Stimulated activated CD4-positive, alpha-beta T cell treated with anti-CD3 and anti-CD28 coated beads, Interleukin-4, amount 100 ng/mL, for 4 hours (primary cell): ENCODE measurements around the gene WDR48.

Experiments used
- DNase-seq, 2 experiments: peaks; one replicate each; pipeline ENCODE4 v3.0.0-alpha.2; 2020

The WDR48 gene

DNA sequence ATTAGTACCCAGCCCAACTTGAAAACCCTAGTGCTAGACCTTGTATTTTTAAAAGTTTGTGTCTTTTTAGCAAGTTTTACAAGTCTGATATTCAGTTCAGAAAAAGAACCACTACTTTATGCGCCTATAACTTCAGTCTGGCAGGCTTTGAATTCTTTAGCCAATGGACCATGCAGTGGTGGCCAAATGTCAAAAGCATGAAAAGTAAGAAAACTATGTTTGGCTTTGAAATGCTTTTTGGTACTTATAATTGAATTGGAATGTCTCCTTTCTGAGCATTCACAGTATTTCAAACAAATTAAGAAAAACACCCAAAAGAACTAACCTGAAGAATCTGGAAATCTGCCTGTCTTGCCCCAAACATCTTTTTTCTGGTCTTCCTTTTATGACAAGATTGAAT is 12.8 kb downstream of the WDR48 start:
- no peak for DNase-seq

DNA sequence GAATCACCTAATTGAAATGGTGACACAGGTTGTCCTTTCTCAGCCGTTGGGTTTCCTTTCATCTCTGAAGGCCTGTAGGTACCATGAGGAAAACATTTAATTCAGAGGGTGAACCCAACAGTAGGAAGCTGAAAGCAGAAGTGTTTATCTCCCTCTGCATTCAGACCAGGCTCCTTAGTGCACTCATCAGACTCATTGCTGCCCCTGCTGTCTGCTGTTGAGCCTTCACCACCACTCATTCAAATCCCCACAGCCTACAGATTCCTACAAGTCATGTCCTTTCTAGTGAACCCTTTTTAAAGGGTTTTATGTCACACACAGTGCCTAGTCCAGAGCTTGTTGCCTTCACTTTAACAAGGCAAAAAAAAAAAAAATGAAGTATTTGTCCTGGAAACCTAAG is 13.4 kb downstream of the WDR48 start:
- DNase-seq = peak; percentile 5 to 6

DNA sequence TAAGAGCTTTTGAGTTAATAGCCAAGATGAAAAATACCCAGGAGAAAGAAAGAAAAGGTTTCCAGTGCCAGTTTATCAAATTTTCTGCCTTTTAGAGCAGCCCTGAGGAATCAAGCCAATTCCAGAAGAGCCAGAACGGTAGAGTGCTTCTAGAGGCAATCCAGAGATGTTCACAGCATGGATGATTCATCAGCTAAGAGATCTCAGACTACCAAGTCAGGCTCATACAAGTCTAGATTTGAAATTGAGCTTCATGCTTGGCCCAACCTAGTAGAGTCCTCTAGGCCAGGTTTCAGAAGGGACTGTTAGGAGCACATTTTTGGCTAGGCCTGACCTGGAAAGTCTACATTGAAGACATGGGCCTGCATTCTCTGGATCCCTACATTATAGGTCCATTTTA is 15.5 kb downstream of the WDR48 start:
- DNase-seq = no peak

DNA sequence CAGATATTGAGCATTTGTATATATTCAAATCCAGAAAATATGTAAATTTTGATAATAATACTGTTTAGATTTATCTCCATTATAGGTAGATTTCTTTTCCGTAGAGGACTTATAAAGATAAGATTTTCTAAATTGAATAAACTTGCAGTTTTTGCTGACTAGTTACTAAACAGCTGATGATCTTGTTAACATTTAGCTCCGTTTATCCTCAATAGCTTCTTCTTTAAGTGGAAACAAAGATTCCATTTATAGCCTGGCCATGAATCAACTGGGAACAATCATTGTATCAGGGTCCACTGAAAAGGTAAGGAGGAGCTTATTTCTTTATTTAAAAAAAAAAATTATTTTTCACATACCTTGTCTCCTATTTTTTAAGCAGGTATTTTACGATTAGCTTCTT is 16.7 kb downstream of the WDR48 start:
- no peak for DNase-seq

DNA sequence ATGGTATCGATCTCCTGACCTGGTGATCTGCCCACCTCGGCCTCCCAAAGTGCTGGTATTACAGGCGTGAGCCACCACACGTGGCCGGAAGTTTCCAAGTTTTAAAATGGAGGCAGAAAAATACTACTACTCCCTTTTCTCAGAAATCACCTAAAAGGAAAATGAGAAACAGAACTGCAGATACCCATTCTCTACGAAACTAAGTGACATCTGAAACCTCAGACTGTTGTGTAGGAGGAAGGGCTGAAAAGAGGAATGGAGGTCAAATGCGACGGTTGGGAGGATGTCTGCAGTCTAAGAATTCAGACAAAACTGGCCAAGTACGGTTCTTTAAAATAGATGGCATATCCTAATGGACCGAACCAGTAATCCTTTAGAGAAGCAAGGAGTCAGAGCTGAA is 24.1 kb downstream of the WDR48 start:
- no peak for DNase-seq

DNA sequence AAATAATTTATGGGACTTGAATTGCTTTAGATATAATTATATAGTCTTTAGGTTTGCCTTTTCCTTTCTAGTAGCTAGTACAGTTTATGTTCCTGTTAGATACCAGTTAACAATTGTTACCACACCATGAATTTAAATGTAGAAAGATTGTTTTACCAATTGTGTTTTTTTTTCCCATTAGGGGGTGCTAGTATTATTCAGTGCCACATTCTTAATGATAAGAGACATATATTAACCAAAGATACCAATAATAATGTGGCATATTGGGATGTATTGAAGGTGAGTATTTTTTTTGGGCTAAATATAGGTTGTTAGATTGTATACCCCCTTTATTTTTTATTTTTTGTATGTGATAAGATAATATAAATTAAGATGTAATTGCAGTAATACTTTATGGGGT is 27.7 kb downstream of the WDR48 start:
- no peak for DNase-seq

DNA sequence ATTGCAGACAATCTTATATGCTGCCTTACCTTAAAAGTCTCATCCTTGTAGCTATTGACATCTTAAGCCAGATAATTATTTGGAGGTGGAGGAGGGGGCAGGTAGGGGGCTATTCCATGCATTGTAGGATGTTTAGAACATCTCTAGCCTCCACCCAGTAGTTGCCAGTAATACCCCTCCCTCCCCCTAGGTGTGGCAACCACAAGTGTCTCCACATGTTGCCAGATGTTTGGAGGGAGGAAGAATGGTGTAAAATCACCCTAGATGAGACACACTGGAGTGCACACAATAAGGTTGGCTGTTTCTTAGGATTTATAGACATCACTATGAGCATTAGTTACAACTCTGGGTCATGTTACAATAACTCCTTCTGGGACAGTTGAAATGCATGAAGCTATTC is 28.2 kb downstream of the WDR48 start:
- no peak for DNase-seq

DNA sequence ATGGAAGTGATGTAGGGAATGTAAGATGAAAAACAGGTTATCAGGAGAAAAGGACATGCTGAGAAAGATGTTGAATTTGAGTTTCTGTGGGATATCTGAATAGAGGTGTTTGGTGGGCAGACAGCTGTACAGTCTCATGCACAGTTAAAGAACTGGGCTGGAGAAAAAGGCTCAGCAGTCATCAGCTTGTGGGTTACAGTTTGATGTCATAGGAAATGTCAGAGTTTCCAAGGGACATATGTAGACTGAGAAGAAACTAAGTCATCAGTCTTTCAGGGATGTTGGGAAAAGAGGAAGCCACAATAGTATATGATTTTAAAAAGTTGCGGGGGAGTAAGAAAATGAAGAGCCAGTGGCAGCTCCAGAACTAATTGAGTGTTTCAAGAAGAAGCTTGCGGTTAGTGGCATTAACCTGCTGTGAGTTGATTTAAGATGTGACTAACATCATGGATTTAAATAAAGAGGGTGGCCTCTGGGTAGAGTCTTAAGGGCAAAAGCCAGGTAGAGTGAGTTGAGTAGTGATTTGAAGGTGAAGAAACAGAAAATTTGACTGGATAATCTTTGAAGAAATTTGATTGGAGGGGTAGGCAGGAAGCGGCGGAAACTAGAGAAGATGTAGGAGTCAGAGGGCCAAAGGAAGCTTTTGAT is 31.0 kb downstream of the WDR48 start:
- DNase-seq = no peak

DNA sequence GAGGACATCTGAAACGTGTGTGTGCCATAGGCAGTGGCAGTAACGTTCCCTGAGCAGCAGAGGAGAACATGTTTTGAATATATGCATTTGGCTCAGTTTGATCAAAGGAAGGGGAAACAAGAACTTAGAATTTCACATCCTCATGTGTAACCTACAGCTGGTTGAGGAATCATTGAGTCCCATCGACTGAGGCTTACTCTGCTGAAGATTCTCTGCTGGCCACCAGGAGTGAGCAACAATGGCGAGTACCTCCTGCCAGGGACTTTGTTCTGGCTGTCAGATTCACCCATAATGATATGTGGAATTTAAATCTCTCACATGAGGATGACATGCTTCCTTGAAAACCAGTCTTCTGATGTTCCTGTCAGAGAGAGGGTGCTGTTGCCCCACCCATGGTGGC is 34.3 kb downstream of the WDR48 start:
- DNase-seq = no peak

DNA sequence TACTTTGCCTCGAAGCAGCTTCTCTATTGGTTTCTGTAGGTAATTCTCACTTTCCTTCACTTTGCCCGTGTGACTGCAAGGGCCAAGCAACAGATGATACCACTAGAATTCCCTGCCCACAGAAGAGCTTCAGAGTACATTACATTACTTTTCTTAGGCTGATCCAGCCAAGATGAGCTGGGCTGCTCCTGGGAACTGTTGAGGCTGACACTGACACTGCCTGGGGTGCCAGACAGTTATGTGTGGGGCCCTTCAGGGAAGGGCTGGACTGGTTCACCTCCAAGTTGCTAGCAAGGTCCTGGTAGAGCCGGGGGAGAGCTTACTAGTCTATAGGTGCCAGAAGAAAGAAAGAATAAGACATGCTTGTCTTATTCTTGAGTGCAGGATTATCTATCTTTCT is 36.6 kb downstream of the WDR48 start:
- no peak for DNase-seq

DNA sequence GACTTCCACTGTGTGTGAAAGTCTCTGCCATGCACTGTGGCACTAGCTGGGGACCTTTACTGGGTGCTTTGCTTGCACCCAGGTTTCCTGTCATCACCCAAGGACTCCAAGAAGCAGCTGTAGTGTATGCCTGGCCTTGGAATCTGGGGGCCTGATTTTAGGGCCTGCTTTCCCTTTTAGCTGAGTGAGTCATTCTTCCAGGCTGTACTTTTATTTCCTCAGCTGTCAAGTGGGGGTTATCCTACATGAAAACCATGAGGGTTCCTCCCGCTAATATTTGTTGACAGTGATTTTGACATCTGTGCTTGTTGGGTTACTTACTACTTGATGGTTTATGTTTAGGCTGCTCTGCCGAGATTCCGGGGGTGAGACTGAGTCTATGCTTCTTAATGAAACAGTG is 37.1 kb downstream of the WDR48 start:
- DNase-seq = no peak

DNA sequence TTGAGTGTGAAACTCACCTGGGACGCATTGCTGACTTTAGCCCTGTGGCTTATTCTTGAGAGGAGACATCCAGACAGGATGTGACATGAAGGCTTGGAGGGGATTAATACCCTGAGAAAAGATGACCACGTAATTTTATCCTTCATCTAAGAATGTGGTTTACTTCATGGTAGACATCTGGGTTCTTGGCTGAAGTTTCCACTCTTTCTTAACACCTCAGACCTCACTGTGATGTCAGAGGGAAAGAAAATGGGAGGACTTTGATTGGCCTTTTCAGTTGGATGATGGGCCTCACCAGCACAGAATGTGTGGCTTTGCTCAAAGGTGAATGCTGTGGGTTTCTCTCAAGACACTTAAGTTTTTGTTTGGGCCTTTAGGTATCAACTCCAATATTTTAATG is 39.1 kb downstream of the WDR48 start:
- no peak for DNase-seq

DNA sequence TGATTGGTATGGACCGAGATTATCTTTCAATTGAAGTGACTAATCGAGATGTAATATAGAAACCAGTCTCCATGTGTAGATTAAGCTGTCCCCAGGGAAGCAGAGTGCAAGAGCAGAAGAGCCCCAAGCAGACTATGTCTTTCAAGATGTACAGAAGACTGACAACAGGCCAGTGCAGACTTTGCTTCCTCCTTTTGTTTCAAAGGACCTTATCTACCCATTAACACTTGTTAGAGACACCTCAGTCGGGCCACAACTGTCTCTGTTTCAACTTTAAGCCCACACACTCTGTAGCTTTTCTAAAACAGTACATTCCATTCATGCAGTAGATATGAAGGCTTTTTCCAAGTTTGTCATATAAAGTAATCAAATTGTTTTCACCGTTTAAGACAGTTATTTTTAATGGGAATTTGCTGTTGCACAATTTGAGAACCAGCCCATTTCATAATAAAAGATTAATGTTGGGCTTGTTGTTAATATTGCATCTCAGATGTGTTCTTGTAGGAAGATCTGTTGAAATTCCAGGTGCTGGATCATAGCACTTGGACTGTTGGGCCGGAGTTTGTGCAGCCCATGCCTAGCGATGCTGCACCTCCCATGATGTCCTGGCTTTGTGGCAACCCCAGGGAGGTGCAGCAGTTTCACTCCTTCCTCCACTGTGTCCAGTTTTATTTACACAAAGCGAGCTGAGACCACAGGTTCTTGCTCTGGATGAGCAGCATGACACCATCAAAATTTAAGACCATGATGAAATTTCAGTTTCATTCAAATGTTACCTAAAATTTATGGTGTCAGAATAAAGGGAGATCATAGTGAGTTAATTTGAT is 43.2 kb downstream of the WDR48 start:
- DNase-seq = no peak

DNA sequence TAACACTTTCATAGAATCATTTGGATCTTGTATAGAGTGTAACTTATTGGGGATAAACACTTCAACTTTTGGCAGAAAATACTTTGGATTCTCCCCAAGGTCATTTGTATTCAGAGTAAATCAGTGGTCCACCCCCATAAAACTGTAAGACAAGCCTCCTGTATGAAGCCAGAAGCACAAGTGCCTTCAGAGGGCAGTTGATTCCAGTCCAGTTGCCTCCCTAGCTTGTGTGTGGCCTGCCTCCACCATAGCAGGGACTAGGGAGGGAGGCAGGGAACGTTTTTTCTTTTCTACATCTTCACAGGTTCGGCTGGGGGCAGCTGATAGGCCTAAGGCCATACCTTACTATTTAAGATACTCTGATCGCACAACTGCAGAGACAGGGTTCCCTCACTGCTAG is 44.0 kb downstream of the WDR48 start:
- no peak for DNase-seq

DNA sequence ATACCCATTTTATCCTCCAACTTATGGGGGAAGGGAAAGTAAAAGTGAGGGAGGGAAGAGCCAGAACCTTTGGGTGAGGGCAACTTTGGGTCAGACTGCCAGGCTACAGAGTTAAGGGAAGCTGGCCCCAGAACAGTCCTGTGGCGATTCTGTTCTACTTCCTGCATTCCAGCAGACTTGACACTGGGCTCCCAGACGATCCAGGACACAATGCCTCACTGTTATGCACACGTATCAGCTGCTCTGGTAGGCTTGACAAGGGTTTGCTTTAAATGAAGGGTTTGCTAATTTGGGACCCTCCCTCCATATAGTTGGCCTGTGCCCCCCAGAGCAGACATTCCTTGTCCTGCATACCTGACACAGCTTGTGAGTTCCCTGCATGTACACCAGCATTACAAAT is 45.0 kb downstream of the WDR48 start:
- DNase-seq = no peak

DNA sequence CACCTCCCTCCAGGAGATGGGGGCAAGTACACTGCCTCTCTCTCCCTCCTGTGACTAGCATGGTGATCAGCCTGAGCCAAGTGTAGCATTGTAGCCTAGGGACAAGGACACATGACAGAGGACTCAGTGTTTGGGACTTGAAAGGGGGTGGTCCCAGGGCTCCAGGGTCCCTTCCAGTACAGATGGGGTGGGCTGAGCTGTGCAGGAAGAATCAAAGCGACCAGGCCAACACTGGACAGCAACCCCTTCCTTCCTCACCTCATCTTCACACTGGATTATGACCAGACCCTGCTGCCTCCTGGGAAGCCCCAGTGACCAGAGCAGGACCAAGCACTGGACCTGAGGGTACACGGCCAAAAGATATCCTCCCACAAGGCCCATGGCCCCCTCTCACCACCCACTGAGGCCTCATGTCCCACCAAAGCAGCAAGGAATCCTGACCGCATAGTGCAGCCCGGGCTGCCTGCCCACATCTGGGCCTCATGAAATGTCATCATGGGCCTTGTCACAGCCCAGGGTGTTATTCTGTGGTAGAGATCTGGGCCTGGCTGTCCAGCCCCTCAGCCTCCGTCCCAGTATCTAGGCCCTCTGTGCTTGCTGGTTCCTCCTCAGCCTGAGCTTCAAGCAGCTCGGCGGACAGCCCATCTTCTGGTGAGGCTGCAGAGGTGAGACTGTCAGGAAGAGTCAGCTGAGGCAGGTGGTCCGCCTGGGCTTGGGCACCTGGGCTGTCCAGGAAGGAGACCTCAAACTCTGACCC is 46.1 kb downstream of the WDR48 start:
- no peak for DNase-seq

DNA sequence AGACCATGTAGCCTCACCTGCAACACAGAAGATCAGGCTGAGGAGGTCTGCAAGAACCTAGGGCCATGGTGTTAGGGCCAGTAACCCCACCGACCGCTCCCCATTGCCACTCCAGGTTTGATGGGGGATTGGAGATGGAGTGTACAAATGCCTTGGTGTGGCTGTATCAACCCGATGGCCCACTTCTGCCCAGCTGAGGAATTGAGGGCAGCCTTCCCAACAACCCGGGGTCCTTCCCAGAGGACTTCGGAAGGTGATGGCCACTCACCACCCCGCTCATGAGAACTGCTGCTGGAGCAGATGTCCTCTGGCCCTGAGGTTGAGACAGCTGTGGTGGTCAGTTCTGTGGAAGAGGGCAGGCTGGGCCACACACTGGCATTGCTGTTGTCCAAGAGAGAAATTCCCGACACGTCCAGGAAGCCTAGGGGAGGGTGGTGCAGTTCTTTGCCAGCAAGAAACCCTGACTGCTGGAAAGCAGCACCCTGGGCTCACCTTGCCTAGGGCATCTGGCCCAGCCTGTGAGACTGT is 46.7 kb downstream of the WDR48 start:
- DNase-seq = no peak

DNA sequence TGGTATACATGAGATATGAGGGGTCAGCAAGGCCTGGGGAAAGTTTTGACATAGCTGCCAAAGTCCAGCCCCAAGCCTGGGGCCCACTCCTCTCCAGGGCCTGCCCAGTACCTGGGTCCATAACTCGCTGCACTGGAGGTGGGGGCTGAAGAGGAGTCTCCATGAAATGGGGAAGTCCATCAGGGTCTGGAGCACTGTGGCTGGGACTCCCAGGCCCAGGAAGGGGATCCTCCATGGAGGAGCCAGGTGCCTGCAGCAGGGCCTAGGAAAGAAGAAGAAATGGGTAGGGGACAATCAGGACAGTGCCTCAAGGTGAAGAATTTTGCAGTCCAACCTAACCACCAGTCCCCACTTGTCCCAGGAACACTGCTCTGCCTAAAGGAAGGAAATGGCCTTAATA is 47.4 kb downstream of the WDR48 start:
- DNase-seq = no peak

DNA sequence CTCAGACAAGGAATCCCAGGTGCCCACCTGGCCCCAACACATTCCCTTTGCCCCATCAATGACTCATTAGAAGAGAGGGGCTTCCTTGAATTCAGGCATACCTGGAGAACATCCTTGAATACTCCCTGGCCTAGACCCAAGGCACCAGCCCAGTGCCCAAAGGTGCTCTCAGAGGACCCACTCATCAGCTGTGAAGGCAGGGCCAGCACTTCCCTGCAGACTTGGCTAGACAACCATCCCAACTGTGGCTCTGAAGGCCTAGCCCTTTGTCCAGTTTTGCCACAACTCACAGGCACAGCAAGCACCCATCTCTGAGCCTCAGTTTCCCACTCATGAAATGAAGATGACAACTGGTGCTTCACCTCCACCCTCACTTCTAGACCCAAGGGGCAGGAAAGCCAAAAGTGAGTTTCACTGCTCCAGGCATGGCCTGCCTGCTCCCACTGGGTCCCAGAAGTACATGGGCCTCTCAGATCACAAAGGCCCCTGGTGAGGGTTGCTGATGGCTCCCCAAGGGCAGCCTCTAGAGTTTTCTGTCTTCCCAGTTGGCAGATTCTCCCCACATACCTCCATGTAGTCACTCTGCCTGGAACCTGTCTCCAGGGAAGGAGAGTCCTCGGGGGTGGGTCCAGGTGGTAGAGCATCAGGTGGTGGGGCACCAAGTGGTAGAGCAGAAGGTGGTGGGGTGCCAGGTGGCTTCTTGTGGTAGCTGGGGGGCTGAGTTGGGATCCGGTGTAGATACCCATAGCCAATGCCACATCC is 48.1 kb downstream of the WDR48 start:
- no peak for DNase-seq

DNA sequence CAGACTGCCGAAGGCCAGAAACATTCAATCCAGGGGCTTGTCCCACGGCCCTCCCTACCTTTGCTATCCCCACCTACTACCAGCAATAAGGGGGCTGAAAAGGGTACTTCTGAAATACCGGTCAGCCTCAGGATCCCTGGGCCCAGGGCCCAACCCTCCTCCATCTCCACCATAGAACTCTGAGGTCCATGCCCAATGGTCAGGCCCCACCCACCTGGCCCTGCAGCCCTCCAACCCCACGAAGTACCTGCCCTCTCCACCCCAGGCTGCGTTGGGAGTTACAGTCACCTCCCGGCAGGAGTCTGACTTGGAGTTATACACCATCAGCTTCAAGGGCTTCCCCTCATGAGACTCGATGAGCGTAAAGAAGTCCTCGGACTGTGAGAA is 48.7 kb downstream of the WDR48 start:
- DNase-seq = no peak

DNA sequence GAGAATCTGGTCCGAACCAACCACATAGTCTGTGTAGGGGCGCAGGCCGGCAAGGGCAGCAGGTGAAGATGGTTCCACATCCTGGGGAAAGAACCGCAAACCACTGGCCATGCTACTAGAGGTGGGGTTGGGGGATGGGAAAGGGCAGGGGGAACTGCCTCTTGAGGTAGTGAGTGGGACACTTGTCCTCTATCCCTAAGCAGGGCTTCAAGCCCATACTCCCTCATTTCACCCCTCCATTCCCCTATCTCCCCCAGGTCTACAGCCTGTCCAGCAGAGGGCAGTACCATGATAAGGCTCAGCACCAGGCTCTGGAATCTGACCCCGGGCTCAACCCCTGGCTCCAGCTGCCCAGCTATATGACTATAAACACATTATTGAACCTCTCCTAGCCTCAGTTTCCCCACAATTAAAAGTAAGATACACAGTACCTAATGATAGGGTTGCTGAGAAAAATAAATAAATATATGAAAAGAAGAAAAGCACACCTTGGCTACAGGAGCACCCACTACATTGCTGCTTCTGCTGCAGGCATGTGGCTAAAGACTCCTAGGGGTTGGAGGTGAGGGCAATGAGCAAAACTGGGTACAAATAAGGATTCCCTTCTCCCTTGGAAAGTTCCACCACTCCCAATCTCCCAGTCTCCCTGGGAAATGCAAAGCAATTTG is 49.3 kb downstream of the WDR48 start:
- peak; percentile 37 to 52 for DNase-seq

DNA sequence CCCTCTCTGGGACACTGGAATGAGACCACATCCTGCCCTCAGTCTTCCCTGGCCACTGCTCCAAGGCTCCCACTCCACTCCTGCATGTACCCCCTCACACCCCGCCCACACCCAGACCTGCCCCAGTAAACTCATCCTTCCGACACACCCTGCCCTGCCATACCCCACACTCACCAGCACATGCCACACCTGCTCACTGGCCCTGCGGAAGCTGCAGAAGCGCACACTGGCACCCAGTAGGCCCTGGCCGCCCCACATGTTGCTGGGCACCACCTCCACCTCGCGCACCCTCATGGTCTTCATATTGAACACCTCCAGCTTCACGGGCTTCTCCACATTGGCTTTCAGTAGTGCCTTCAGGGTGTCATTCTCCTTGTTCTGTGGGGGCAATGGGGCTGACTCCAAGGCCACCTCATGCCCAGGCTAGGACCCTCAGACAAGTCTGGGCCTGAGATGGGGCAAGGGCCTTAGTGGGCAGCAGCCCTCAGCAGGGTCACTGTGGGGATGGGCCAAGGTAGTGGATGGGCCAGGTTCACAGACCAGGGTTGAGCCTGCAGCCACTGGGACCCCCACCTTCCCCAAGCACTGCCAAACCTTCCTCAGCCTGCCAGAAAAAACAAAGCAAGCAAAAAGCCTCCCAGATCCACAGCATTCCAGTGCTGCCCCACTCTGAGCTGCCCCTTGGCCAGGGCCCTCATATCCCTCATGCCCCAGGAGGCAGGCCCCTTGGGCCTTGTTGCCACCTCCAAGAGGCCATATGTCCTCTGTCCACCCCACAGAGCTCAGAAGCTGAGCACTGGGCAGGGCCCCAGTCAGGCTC is 50.9 kb downstream of the WDR48 start:
- DNase-seq = no peak
